A549 (cell line): ENCODE measurements around the gene STMN3.

Source experiments
- CTCF ChIP-seq: fragments of >200 bp; sonication (Bioruptor Twin); formaldehyde crosslinking; IDR thresholded peaks from 3 replicates; pipeline ENCODE4 v1.5.1; 2016
- MAZ ChIP-seq: fragments of 150-350 bp; IDR thresholded peaks from 2 replicates; pipeline ENCODE4 v1.6.1; 2014; ENCODE audit warnings: antibody characterized with exemption, low read depth, low read length, borderline replicate concordance
- RAD21 ChIP-seq, 2 experiments: fragments of >200 bp in 1 of 2; sonication (Bioruptor Twin) in 1 of 2; formaldehyde crosslinking in 1 of 2; IDR thresholded peaks in 1 of 2; conservative IDR thresholded peaks in 1 of 2; 2 replicates in 1 of 2; 3 replicates in 1 of 2; pipeline ENCODE4 v1.6.1; 2012 to 2018; ENCODE audit warnings: inconsistent platforms in 1 of 2
- TF ChIP-seq, protein P1 (sequence below): fragments of 150-350 bp; IDR thresholded peaks from 2 replicates; pipeline ENCODE4 v1.6.1; 2014; ENCODE audit warnings: low read depth, mild to moderate bottlenecking, low read length

- no peak for TF ChIP-seq RAD21 (conservative IDR thresholded peaks at IDR 0.05 in 1 of 2, IDR thresholded peaks at IDR 0.05 in 1 of 2)
- TF ChIP-seq CTCF, result no peak
- TF ChIP-seq, protein P1, sequence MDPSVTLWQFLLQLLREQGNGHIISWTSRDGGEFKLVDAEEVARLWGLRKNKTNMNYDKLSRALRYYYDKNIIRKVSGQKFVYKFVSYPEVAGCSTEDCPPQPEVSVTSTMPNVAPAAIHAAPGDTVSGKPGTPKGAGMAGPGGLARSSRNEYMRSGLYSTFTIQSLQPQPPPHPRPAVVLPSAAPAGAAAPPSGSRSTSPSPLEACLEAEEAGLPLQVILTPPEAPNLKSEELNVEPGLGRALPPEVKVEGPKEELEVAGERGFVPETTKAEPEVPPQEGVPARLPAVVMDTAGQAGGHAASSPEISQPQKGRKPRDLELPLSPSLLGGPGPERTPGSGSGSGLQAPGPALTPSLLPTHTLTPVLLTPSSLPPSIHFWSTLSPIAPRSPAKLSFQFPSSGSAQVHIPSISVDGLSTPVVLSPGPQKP, result no peak
- TF ChIP-seq MAZ, result no peak
Observed at GRCh38 chr20:63596423-63596822, 56.8 kb downstream of the STMN3 start.
